ENCODE measurements around the gene GPRASP1. TPM values are rescaled to one million over a fixed set of nuclear protein-coding genes. Genes with fewer than 3 reads are reported as not detected.
"Not testable (repeated sequence)": the region's sequence is repeated elsewhere in the genome, so short reads cannot be mapped to it uniquely, and the experiment has no call there.

GPRASP1 gene
- total RNA-seq, 4 donors from 2014 or later: 18.7 to 49.9 (median 22.6) TPM

GRCh38 chrX:102654696-102655095, 3.4 kb downstream of the GPRASP1 start:
- TF ChIP-seq CTCF (IDR thresholded peaks at IDR 0.05) (no peak), POLR2A (IDR thresholded peaks at IDR 0.05) (no peak)
- H3K4me1 ChIP-seq: peaks cover 0 to 3% of the 10 kb centered on the region in 2 donors
- no peak overlapping the region for H3K4me3 ChIP-seq
- no peak for DNase-seq
- intact Hi-C loops (cut with DNase I; ENCODE audit: low total_unique reads): no loop called here
- no peaks in the 10 kb centered on the region for H3K27me3 ChIP-seq
- no peaks in the 10 kb centered on the region for H3K36me3 ChIP-seq
- no peaks in the 10 kb centered on the region for H3K9me3 ChIP-seq
- no peak overlapping the region for H3K27ac ChIP-seq

- H3K27me3 ChIP-seq: no peaks in the 10 kb centered on the region
- peaks cover 0 to 3% of the 10 kb centered on the region in 2 donors for H3K4me1 ChIP-seq
- DNase-seq: no peak
- H3K27ac ChIP-seq: no peak overlapping the region
- no peak overlapping the region for H3K4me3 ChIP-seq
- no peaks in the 10 kb centered on the region for H3K36me3 ChIP-seq
- intact Hi-C loops (cut with DNase I; ENCODE audit: low total_unique reads): no loop called here
- no peak for TF ChIP-seq CTCF (IDR thresholded peaks at IDR 0.05)
- TF ChIP-seq POLR2A (IDR thresholded peaks at IDR 0.05): no peak
- no peaks in the 10 kb centered on the region for H3K9me3 ChIP-seq
Observed at GRCh38 chrX:102658556-102658955, 7.3 kb downstream of the GPRASP1 start.

- Histone ChIP-seq H3K4me1 (no peaks in the 10 kb centered on the region), H3K9me3 (no peaks in the 10 kb centered on the region), H3K27ac (peak overlapping the region; percentile 62 to 76), H3K27me3 (no peaks in the 10 kb centered on the region), H3K36me3 (no peaks in the 10 kb centered on the region), H3K4me3 (peak overlapping the region; percentile 25 to 31)
- peak; percentile 80 to 81 for DNase-seq
- TF ChIP-seq CTCF (IDR thresholded peaks at IDR 0.05) (no peak), POLR2A (IDR thresholded peaks at IDR 0.05) (peak; percentile 16 to 32)
- intact Hi-C loops (cut with DNase I; ENCODE audit: low total_unique reads): no loop called here
Observed at GRCh38 chrX:102659790-102660757, 8.8 kb downstream of the GPRASP1 start.

GRCh38 chrX:102663820-102664219, 12.5 kb downstream of the GPRASP1 start:
- H3K4me1 ChIP-seq; H3K9me3 ChIP-seq; H3K4me3 ChIP-seq; H3K27ac ChIP-seq; DNase-seq; H3K36me3 ChIP-seq; intact Hi-C loops (cut with DNase I; ENCODE audit: low total_unique reads); H3K27me3 ChIP-seq: not testable (repeated sequence)

- H3K36me3 ChIP-seq; H3K4me1 ChIP-seq; H3K4me3 ChIP-seq; H3K27ac ChIP-seq; intact Hi-C loops (cut with DNase I; ENCODE audit: low total_unique reads); H3K9me3 ChIP-seq; DNase-seq; H3K27me3 ChIP-seq: not testable (repeated sequence)
Observed at GRCh38 chrX:102667034-102667433, 15.8 kb downstream of the GPRASP1 start.

GRCh38 chrX:102669526-102669925, 18.2 kb downstream of the GPRASP1 start:
- Histone ChIP-seq H3K4me3 (no peak overlapping the region), H3K27me3 (no peaks in the 10 kb centered on the region), H3K27ac (no peak overlapping the region), H3K9me3 (no peaks in the 10 kb centered on the region), H3K4me1 (no peaks in the 10 kb centered on the region), H3K36me3 (no peaks in the 10 kb centered on the region)
- intact Hi-C loops (cut with DNase I; ENCODE audit: low total_unique reads): no loop called here
- TF ChIP-seq POLR2A (IDR thresholded peaks at IDR 0.05) (no peak), CTCF (IDR thresholded peaks at IDR 0.05) (no peak)
- DNase-seq: no peak
